Endodermal cell (in vitro differentiated cells): Measurements from ENCODE around the gene GALM. TPM values are rescaled to one million over a fixed set of nuclear protein-coding genes. Genes with fewer than 3 reads are reported as not detected.
"Not testable (repeated sequence)": the region's sequence is repeated elsewhere in the genome, so short reads cannot be mapped to it uniquely, and the experiment has no call there.

ENCODE experiments used
- DNase-seq: peaks from one replicate; pipeline ENCODE4 v3.0.0-alpha.2; 2017
- H3K27ac ChIP-seq: 2 replicates; pipeline ENCODE4 v1.5.1; 2013; ENCODE audit warnings: mild to moderate bottlenecking, low read depth, low read length, moderate library complexity
- H3K27me3 ChIP-seq: 2 replicates; pipeline ENCODE4 v1.6.1; 2013; ENCODE audit warnings: mild to moderate bottlenecking, low read length, moderate library complexity; ENCODE audit not compliant: insufficient read depth, control insufficient read depth, poor library complexity, severe bottlenecking
- H3K36me3 ChIP-seq: 2 replicates; pipeline ENCODE4 v1.7.0; 2013; ENCODE audit warnings: mild to moderate bottlenecking, low read length, moderate library complexity; ENCODE audit not compliant: control insufficient read depth, insufficient read depth
- H3K4me1 ChIP-seq: one replicate; pipeline ENCODE4 v1.7.0; 2013; ENCODE audit warnings: low read length; ENCODE audit not compliant: control insufficient read depth, insufficient read depth
- H3K4me3 ChIP-seq: 2 replicates; pipeline ENCODE4 v1.5.1; 2013; ENCODE audit warnings: mild to moderate bottlenecking, low read length, moderate library complexity
- H3K9ac ChIP-seq: 2 replicates; pipeline ENCODE4 v1.6.1; 2013; ENCODE audit warnings: mild to moderate bottlenecking, low read length, moderate library complexity; ENCODE audit not compliant: poor library complexity, severe bottlenecking; ENCODE audit errors: extremely low read depth
- H3K9me3 ChIP-seq: 2 replicates; pipeline ENCODE4 v1.6.1; 2013; ENCODE audit warnings: mild to moderate bottlenecking, low read length, moderate library complexity; ENCODE audit not compliant: control insufficient read depth
- H3K27ac Mint-ChIP-seq: 2 replicates; pipeline ENCODE4 v1.8.0; 2020; ENCODE audit warnings: mixed read lengths
- H3K27me3 Mint-ChIP-seq: 2 replicates; pipeline ENCODE4 v1.8.0; 2021; ENCODE audit warnings: mild to moderate bottlenecking, mixed read lengths; ENCODE audit not compliant: insufficient read depth
- H3K36me3 Mint-ChIP-seq: 2 replicates; pipeline ENCODE4 v1.8.0; 2020; ENCODE audit warnings: low read depth, mixed read lengths
- H3K4me1 Mint-ChIP-seq: 2 replicates; pipeline ENCODE4 v1.8.0; 2020; ENCODE audit warnings: mixed read lengths
- H3K4me3 Mint-ChIP-seq: 2 replicates; pipeline ENCODE4 v1.8.0; 2020; ENCODE audit warnings: mild to moderate bottlenecking, moderate library complexity, mixed read lengths
- H3K9me3 Mint-ChIP-seq: 2 replicates; pipeline ENCODE4 v1.8.0; 2020; ENCODE audit warnings: mild to moderate bottlenecking, mixed read lengths
- CTCF ChIP-seq: fragments of 200-600 bp; sonication (generic); conservative IDR thresholded peaks from 2 replicates; pipeline ENCODE4 v1.5.0; 2021; ENCODE audit warnings: antibody characterized with exemption, mild to moderate bottlenecking
- WGBS, 2 experiments: methylation state at CpG; one replicate each; pipeline versions ENCODE4 v1.1.5 to v1.1.7; 2013; ENCODE audit warnings: missing lambda C conversion rate in 2 of 2, mixed read lengths in 1 of 2; ENCODE audit not compliant: insufficient coverage in 1 of 2, insufficient read length in 1 of 2; 5-methylcytosine and 5-hydroxymethylcytosine counted together
- total RNA-seq, 2 donors: library from RNA; stranded (reverse); fragmentation: NEBNext Ultra II Directional in 1 of 2; extraction: Animal tissue kit (Norgen Biotek cat#: 25700) in 1 of 2; gene quantifications; 2 replicates in 1 of 2; 3 replicates in 1 of 2; pipeline ENCODE4 v1.2.1, GENCODE V29; 2021

Gene GALM
- total RNA-seq, 2 donors from 2014 or later, result 14.2 to 16.2 TPM

- Mint-ChIP-seq H3K4me3 (no peak overlapping the region), H3K27ac (no peak overlapping the region), H3K36me3 (peaks cover 6% of the 10 kb centered on the region), H3K9me3 (peaks cover 27% of the 10 kb centered on the region), H3K4me1 (peaks cover 5% of the 10 kb centered on the region), H3K27me3 (no peaks in the 10 kb centered on the region)
- peaks cover 11% of the 10 kb centered on the region for H3K9me3 ChIP-seq
- 94 to 99% methylated on average over 18 to 45 of the region's 45 CpGs for WGBS, 2 experiments
- H3K27me3 ChIP-seq, result no peaks in the 10 kb centered on the region
- H3K4me1 ChIP-seq, result no peaks in the 10 kb centered on the region
- H3K27ac ChIP-seq, result no peak overlapping the region
- no peak for DNase-seq
- H3K9ac ChIP-seq, result no peak overlapping the region
- H3K36me3 ChIP-seq, result no peaks in the 10 kb centered on the region
- no peak for TF ChIP-seq CTCF
- H3K4me3 ChIP-seq, result no peak overlapping the region
Measured at GRCh38 chr2:38643021-38643671, 22.8 kb upstream of the GALM start.

GRCh38 chr2:38643683-38644511 lies 22.0 kb upstream of the GALM start:
- DNase-seq, H3K4me3 Mint-ChIP-seq, H3K27ac Mint-ChIP-seq, H3K9ac ChIP-seq, H3K36me3 Mint-ChIP-seq, H3K27me3 ChIP-seq, H3K4me1 Mint-ChIP-seq, H3K36me3 ChIP-seq, H3K4me3 ChIP-seq, H3K27ac ChIP-seq, H3K4me1 ChIP-seq, H3K27me3 Mint-ChIP-seq: not testable (repeated sequence)
- 94 to 95% methylated on average over 7 to 14 of the region's 16 CpGs for WGBS, 2 experiments
- H3K9me3 Mint-ChIP-seq, result peaks cover 27% of the 10 kb centered on the region
- H3K9me3 ChIP-seq, result peaks cover 11% of the 10 kb centered on the region

- DNase-seq, result no peak
- WGBS, 2 experiments, result 87 to 90% methylated on average over 4 to 7 of the region's 7 CpGs
- Mint-ChIP-seq H3K36me3 (peaks cover 6% of the 10 kb centered on the region), H3K27me3 (no peaks in the 10 kb centered on the region), H3K4me1 (peaks cover 14% of the 10 kb centered on the region), H3K27ac (no peak overlapping the region), H3K4me3 (no peak overlapping the region), H3K9me3 (peaks cover 17% of the 10 kb centered on the region)
- peaks cover under 1% of the 10 kb centered on the region for H3K4me1 ChIP-seq
- no peak overlapping the region for H3K27ac ChIP-seq
- peaks cover 8% of the 10 kb centered on the region for H3K27me3 ChIP-seq
- no peak for TF ChIP-seq CTCF
- peaks cover 11% of the 10 kb centered on the region for H3K9me3 ChIP-seq
- H3K4me3 ChIP-seq, result no peak overlapping the region
- no peaks in the 10 kb centered on the region for H3K36me3 ChIP-seq
- H3K9ac ChIP-seq, result no peak overlapping the region
Measured at GRCh38 chr2:38648107-38648761, 17.7 kb upstream of the GALM start.
